GM18502 (cell line): Measurements from ENCODE around the gene WDR38.
"Not testable (repeated sequence)": the region's sequence is repeated elsewhere in the genome, so short reads cannot be mapped to it uniquely, and the experiment has no call there.

Experiments used
- ATAC-seq: cut with Tn5 transposase; IDR thresholded peaks from one replicate; pipeline ENCODE4 v1.9.1; 2021; ENCODE audit warnings: mild to moderate bottlenecking; ENCODE audit not compliant: unreplicated experiment, poor library complexity

Gene WDR38

DNA sequence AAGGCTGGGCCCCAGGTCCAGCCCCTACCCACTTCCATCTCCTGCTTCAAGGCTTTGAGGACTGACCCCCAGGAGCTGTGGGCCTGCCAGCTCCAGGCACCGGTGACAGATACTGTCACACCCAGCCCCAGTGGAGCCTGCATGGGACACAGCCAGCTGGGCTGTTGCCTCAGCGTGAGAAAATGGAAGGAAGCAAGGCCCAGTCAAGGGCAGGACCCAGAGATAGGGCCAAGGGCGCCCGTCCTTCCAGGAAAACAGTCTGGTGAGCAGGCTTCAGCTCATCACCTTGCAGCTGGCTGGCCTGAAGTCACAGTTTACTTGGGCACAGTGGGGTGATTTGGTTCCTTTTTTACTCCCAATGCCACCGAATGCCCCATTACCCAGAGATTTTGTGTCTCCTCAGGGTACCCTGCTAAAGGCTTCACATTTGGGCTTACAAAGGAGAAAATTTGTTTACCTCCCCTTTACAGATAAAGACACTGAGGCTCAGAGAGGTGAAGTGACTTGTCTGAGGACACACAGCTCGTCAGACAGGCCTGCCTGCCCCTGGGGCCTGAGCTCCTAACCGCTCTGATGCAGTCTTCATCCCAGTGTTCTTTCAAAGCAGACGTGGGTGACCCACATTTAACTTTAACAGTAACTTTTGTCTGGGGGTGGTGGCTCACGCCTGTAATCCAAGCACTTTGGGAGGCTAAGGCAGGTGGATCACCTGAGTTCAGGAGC is 21.5 kb upstream of the WDR38 start:
- ATAC-seq, result no peak

DNA sequence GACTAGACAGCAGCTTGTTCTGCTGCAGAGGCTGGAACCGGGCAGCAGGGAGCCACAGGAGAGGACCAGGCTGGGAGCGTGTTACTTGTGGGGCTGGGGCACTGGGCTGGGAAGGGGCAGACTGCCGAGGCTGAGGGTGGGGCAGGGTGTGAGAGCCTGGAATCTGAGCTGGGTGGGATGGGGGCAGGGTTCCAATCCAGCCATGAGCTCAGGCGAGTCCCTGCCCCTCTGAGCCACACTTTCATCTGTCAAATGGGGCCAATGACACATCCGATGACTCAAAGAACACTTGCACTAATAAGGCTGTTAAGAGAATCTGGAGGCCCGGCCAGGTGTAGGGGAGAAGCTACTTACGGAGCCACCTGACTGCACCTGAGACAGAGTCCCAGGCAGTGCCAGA is 18.7 kb upstream of the WDR38 start:
- no peak for ATAC-seq

DNA sequence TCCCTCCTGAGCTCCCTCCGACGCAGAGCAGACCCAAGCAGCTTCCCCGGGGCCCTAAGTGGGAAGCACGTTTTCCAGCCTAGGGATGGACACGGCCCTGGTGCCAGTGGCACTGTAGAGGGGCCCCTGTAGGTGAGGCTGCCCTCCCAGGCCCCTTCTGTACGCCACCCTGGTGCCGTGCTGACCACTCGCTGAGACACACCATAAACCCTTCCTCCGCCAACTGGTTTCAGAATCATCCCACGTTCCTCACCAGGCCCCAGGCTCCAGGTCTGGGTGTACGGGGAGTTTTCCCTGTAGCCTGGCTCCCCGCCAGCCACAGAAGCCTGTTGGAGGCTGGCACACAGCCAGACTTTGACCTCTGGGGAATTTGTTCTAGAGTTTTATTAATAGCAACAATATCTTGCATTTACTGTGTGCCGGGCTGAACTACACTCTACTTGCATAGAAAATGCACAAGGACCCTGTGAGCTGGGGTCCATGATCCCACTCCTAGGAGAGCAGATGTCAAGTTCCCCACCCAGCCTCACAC is 18.2 kb upstream of the WDR38 start:
- no peak for ATAC-seq

DNA sequence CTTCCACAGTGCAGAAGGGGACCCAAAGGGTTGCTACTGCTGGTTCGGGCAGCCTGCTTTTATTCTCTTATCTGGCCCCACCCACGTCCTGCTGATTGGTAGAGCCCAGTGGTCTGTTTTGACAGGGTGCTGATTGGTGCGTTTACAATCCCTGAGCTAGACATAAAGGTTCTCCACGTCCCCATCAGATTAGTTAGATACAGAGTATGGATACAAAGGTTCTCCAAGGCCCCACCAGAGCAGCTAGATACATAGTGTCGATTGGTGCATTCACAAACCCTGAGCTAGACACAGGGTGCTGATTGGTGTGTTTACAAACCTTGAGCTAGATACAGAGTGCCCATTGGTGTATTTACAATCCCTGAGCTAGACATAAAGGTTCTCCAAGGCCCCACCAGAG is 15.1 kb upstream of the WDR38 start:
- not testable (repeated sequence) for ATAC-seq

DNA sequence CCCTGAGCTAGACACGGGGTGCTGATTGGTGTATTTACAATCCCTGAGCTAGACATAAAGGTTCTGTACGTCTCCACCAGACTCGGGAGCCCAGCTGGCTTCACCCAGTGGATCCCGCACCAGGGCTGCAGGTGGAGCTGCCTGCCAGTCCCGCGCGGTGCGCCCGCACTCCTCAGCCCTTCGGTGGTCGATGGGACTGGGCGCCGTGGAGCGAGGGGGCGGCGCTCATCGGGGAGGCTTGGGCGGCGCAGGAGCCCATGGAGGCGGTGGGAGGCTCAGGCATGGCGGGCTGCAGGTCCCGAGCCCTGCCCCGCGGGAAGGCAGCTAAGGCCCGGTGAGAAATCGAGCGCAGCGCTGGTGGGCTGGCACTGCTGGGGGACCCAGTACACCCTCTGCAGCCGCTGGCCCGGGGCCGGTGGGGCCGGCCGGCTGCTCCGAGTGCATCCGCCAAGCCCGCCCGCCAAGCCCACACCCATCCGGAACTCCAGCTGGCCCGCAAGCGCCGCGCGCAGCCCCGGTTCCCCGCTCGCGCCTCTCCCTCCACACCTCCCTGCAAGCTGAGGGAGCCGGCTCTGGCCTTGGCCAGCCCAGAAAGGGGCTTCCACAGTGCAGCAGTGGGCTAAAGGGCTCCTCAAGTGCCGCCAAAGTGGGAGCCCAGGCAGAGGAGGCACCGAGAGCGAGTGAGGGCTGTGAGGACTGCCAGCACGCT is 14.5 kb upstream of the WDR38 start:
- ATAC-seq, result not testable (repeated sequence)

DNA sequence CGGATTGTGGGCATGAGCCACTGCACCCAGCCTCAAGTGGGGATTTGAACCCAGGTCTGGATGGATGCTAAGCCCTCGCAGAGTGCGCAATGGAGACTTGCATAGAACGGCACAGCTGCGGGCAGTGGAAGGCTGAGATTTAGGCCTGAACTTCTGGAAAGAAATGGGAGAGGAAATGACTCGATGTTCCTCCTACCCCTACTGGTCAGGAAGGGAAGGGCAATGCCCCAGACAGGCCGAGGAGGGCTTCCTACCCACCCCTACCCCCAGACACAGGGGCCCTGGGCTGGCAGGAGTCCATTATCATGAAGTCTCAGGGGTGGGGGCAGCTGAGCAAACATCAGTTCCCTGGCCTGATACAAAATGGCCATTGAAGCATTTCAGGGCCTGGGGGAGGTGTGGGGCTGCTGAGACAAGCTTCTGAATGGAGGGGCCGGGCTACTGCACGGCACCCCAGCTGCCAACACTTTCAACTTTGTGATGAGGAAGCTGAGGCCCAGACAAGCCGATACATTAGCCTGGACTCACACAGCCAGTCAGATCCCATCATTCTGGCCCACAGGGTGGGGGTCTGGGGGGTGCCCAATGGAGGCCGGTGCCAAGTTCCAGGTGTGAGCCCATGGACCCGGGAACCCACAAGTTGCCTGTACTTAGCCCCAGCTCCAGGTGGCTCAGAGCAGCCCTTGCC is 13.5 kb upstream of the WDR38 start:
- no peak for ATAC-seq

DNA sequence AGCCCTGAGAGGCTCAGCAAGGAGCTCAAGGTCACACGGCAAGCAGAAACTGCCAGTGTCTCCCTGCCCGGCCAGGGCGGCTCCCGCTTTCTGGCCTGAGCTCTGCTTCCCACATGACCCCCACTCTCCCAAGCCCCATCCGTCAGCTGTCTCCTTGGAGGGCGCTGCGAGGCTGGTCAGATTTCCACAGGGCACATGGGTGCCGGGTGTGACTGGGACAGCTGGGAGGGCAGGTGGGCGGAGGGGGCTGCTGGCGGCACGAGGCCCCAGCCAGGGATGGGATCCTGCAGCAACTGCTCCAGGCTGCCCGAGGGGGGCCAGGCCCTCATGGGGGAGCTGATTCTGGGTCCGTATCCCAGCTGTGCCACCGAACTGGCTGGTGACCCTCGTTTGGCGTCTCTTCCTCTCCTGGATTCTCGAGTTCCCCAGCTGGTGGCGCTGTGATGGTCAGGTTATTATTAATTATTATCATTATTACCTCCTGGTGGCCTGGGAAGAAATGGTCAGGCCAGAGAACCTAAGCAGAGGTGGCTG is 12.9 kb upstream of the WDR38 start:
- ATAC-seq, result no peak

DNA sequence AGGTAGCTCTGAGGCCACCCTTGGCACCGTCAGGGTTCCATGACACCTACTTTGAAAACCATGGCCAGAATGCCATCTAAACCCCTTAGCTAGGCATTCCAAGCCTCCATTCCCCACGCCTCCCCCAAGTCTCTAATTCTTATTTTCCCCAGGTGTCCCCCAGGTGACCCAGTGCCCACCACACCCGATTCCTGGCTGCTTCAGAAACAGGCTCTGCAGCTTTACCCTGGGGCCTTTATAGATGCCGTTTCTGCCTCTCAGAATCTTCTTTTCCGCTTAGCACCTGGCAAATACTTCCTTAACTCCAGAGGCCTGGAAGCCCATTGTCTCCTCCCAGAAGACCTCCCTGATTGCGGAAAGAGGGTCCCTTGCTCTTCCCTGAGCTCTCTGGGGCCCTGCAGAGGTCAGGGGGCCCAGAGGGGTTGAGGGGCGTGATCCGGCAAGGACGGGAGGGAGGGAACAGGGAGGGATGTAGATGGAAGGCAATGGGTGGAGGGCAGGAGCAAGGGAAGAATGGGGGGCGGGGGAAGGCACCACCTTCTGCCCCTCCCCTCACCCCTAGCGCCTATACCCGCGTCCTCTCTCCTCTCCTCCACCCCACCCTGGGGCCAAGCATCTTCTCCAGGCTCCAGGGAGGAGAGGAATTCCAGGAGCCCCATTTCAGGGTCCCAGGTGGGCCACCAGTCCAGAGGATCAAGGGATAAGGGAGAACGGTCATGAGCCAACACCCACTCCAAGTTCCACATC is 12.0 kb upstream of the WDR38 start:
- no peak for ATAC-seq

DNA sequence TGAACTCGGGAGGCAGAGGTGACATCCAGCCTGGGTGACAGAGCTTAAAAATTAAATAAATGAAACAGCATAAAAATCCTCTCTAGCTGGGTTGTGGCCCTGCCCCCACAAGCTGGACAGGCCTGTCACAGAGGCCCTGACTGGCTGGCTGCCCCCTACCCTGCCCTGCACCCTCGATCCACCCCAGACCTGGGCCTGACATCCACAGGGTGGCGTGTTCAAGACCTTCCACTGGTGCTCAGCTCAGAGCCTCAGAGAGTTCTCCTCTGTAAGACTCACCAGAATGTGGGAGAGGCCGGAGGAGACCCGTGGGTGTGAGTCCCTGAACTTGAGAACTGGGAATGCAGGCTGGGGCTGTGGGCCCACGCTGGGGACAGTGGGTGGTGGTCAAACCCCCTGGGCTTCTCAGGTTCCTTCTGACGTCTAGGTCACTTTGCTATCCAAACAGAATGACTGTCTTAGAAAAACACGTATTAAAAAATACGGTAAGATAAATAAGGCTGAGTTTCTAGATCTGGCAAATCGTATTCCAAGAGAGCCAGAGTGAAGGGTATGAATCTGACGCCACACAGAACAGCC is 9.7 kb upstream of the WDR38 start:
- no peak for ATAC-seq

DNA sequence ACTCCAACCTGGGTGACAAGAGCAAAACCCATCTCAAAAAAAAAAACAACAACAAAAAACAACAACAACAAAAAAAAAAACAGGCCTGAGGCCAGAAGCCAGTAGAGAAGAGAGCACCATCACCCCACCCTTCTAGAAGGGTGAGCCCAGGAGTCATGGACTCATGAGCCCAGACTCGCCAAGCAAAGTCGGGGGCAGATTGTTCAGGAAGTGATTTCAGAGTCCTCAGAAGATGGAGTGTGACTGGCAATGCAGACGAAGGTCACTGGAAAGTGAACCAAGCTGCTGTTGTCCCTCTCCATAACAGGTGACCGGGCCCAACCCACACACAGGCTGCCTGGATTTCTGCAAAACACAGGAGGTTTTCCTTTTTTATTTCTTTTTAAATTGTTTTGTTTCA is 9.0 kb upstream of the WDR38 start:
- ATAC-seq, result no peak

DNA sequence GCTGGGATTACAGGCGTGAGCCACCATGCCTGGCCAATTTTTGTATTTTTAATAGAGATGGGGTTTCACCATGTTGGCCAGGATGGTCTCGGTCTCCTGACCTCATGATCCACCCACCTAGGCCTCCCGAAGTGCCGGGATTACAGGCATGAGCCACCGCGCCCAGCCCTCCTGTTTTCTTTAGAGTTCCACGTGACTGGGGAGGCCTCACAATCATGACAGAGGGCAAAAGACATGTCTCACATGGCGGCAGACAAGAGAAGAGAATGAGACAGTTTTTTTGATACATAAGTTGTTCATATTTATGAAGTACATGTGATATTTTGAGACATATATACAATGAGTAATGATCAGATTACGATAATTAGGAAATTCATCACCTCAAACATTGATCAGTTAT is 6.8 kb upstream of the WDR38 start:
- ATAC-seq, result not testable (repeated sequence)

DNA sequence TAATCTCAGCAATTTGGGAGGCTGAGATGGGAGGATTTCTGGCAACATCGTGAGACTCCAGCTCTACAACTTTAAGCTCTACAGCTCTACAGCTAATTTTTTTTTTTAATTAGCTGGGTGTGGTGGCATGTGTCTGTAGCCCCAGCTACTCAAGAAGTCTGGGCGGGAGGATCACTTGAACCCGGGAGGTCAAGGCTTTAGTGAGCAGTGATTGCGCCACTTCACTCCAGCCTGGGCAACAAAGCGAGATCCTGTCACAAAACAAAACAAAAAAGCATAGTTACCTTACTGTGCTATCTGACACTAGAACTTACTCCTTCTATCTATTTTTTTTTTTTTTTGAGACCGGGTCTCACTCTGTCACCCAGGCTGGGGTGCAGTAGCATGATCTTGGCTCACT is 6.3 kb upstream of the WDR38 start:
- no peak for ATAC-seq

DNA sequence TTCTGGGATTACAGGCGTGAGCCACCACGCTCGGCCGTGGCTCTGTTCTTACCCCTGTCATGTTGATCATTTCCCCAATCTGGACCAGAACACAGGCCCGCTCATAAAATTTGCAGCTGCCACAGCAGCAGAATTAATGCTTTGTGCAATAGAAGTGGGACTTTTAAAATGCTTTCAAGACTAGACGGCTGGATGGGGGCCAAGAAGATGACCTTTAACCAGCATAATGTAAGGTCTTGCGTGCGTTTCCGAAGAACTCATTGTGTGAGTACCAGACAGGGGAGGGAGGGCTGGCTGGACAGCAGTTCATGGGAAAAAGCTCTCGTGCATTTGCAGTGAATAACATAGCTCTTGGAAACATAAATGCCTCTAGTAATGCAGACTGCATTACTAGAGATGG is 3.5 kb upstream of the WDR38 start:
- no peak for ATAC-seq

DNA sequence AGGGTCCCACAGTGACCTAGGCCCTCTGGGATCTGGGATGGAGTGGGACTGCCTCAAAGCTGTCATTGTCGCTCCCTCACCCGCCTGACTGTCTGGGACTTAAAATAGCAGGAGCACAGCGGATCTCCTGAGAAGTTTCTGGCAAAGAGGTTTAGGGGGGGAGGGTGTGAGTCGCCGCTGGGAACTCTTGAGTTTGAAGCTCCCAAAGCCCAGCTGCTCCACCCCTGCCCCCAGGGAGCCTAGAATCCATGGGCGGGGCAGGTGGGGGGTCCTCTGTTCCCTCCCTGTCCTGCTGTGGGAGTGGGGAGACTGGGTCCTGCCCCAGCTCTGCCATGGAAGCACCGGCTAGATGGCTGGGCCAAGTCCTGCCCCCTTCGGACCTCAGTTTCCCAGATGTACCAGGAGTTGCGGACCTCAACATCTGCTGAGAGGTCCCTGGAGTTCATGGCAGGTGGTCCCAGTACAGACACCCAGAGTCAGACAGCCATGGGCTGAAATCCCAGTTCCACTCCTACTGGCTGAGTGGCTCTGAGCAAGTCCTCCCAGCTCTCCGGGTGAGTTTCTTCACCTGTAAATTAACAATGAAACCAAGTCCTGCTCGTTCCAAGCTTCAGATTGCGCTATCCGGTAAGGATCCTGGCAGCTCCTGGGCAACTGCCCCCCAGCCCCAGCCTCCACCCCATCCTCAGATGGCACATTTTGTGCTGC is 985 bp upstream of the WDR38 start:
- ATAC-seq, result no peak

DNA sequence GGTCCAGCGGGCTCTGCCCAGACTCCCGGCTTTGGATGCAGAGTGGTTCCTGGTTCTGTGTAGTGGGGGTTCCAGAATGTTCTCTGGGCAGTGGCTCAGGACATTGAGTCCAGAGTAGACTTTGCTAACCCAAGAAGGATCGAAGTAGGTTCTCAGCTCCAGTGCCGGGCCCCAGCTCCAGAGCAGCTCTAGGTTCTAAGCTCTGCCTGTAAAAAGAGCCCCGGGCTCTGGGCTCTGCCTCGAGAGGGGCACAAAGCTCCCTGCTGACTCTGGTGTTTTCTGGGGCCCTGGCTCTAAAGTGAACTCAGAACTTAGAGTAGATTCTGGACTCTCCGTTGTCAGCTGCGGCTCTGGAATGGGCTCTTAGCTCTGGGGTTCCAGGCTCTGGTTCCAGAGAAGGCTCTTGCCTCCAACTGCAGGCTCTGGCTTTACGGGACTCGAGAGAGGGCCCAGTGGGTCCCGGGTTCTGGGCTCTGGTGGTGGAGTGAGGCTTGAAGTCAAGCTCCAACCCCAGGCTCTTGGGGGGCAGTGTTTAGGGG is 414 bp downstream of the WDR38 start:
- no peak for ATAC-seq

DNA sequence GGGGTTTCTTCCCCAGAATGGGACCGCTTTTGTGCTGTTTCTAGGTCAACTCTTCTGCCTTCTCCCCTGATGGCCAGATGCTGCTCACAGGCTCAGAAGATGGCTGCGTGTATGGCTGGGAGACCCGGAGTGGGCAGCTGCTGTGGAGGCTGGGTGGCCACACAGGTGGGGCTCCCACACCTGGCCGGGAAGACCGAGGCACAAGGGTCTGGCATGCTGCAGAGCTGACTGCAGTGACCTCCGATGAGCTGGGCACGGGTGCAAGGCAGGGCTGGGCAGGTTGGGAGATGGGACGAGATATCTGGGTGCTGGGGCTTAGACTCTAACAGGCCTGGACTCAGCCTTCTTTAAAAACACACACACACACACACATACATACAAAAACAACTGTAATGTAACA is 901 bp downstream of the WDR38 start:
- ATAC-seq, result no peak

DNA sequence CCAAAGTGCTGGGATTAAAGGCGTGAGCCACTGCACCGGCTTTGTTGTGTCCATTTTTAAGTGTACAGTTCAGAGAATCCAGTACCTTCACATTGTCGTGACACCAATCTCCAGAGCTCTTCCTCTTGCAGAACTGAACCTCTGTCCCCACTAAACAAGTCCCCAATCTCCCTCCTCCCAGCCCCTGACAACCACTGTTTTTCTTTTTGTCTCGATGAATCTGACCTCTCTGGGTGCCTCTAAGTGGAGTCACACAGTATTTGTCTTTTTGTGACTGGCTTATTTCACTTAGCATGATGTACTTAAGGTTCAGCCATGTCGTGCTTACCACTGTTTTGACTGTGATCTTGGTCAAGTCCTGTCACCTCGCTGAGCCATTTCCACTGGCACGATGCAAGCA is 1.6 kb downstream of the WDR38 start:
- ATAC-seq, result no peak

DNA sequence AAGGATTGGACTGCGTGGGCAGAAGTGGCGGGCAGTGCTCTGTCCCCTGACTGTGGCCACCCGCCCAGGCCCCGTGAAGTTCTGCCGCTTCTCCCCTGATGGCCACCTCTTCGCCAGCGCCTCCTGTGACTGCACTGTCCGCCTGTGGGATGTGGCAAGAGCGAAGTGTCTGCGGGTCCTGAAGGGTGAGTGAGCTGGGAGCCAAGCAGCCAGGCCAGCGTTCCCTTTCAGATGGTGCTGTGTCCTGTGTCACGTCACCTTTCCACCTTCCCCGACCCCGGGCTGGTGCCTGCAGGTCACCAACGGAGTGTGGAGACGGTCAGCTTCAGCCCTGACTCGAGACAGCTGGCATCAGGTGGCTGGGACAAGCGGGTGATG is 2.3 kb downstream of the WDR38 start:
- no peak for ATAC-seq
